ENCODE results near the gene AGBL1. TPM values are rescaled to one million over a fixed set of nuclear protein-coding genes. Genes with fewer than 3 reads are reported as not detected.
A peak's percentile ranks its signal among the peaks of the same experiment; 100 is the strongest.

AGBL1 gene
- total RNA-seq, 1 donor from 2014 or later: 0.76 TPM

DNA sequence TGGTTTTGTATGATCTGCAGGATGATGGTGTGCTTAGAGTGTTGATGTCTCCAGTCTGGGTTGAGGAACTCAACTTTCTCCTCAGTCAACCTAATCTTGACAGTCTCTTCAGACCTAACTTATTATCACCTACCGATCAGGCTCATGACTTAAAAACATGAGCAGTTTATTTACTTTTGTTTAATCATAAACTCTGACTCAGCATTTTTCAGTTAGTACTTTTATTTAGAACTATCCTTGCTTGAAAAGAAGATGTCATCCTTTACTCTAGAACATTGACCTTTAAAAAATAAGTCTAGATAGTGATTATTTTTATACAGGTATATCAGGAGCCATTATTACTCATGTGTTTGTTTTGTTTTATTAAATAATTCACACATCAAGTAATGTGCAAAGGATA is 414.8 kb downstream of the AGBL1 start:
- no peaks in the 10 kb centered on the region for H3K9me3 Mint-ChIP-seq (ENCODE audit: unreplicated experiment)
- H3K36me3 Mint-ChIP-seq (ENCODE audit: unreplicated experiment): no peaks in the 10 kb centered on the region
- TF ChIP-seq, protein P1, sequence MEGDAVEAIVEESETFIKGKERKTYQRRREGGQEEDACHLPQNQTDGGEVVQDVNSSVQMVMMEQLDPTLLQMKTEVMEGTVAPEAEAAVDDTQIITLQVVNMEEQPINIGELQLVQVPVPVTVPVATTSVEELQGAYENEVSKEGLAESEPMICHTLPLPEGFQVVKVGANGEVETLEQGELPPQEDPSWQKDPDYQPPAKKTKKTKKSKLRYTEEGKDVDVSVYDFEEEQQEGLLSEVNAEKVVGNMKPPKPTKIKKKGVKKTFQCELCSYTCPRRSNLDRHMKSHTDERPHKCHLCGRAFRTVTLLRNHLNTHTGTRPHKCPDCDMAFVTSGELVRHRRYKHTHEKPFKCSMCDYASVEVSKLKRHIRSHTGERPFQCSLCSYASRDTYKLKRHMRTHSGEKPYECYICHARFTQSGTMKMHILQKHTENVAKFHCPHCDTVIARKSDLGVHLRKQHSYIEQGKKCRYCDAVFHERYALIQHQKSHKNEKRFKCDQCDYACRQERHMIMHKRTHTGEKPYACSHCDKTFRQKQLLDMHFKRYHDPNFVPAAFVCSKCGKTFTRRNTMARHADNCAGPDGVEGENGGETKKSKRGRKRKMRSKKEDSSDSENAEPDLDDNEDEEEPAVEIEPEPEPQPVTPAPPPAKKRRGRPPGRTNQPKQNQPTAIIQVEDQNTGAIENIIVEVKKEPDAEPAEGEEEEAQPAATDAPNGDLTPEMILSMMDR (IDR thresholded peaks at IDR 0.05; ENCODE audit: partially characterized antibody, unreplicated experiment): no peak

DNA sequence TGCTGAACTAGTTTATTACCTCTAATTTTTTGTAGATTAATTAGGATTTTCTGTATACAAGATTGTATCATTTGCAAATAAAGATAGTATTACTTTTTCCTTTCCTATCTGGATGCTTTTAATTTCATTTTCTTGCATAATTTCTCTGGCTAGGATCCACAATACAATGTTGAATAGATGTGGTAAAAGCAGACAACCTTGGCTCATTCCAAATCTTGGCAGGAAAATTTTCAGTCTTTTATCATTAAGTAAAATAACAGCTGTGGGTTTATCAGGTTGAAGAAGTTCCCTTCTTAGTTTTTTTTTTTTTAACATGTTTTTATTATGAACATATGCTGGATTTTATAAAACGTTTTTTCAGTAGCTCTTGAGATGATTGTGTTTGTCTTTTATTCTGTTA is 422.6 kb downstream of the AGBL1 start:
- H3K4me3 Mint-ChIP-seq (ENCODE audit: unreplicated experiment): no peak overlapping the region
- H3K36me3 Mint-ChIP-seq (ENCODE audit: unreplicated experiment): no peaks in the 10 kb centered on the region
- no peaks in the 10 kb centered on the region for H3K9me3 Mint-ChIP-seq (ENCODE audit: unreplicated experiment)
- no peak overlapping the region for H3K27ac Mint-ChIP-seq (ENCODE audit: unreplicated experiment)
- DNase-seq: no peak
- H3K27me3 Mint-ChIP-seq (ENCODE audit: unreplicated experiment): no peaks in the 10 kb centered on the region
- TF ChIP-seq, protein P1 (IDR thresholded peaks at IDR 0.05; ENCODE audit: partially characterized antibody, unreplicated experiment): no peak
- H3K4me1 Mint-ChIP-seq (ENCODE audit: low read depth, unreplicated experiment): peaks cover 7% of the 10 kb centered on the region

More for the DNA sequence above, 414.8 kb downstream of the AGBL1 start:
- H3K27ac Mint-ChIP-seq (ENCODE audit: unreplicated experiment): no peak overlapping the region
- DNase-seq: no peak
- no peaks in the 10 kb centered on the region for H3K27me3 Mint-ChIP-seq (ENCODE audit: unreplicated experiment)
- H3K4me1 Mint-ChIP-seq (ENCODE audit: low read depth, unreplicated experiment): peaks cover 3% of the 10 kb centered on the region
- H3K4me3 Mint-ChIP-seq (ENCODE audit: unreplicated experiment): no peak overlapping the region

DNA sequence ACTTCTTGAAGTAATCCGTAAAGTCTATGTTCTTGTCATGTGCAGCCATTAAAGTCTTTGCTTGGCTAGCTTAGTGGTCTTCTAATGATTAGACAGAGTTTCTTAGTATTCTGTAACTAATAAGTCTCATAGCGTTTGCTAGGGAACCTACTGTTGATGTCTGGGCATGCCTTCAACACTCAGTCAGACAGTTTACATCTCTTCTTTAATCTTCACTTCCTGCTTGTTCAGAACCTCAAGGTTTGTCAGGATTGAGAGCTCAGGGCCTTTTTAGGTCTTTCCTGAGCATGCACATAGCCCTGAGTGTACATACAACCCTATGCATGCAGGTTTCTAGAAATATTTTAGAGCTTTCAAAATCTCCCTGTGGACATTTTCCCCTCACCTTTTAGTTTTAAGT is 426.3 kb downstream of the AGBL1 start:
- Mint-ChIP-seq H3K4me3 (ENCODE audit: unreplicated experiment) (no peak overlapping the region), H3K4me1 (ENCODE audit: low read depth, unreplicated experiment) (peaks cover 7% of the 10 kb centered on the region), H3K27ac (ENCODE audit: unreplicated experiment) (peak overlapping the region; percentile 54), H3K9me3 (ENCODE audit: unreplicated experiment) (no peaks in the 10 kb centered on the region), H3K36me3 (ENCODE audit: unreplicated experiment) (no peaks in the 10 kb centered on the region), H3K27me3 (ENCODE audit: unreplicated experiment) (no peaks in the 10 kb centered on the region)
- TF ChIP-seq, protein P1 (IDR thresholded peaks at IDR 0.05; ENCODE audit: partially characterized antibody, unreplicated experiment): no peak
- no peak for DNase-seq

DNA sequence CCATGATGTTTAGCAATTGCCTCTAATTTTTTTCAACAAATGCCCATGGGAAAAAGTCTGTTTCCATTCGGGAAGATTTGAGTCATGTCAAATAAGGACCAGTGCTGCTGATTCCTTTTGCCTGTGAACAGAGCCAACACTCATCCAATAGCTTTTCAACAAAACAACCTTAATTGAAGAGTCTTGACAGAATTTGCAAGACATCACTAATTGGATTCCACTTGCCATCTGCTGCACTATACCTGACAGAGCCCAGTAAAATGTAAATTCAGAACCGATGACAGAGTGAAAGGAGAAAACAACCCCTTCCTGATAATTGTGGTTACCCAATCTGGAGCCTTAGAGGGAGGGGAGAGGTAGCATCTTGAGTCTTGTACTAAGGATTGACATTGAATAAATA is 426.7 kb downstream of the AGBL1 start:
- H3K36me3 Mint-ChIP-seq (ENCODE audit: unreplicated experiment): no peaks in the 10 kb centered on the region
- H3K27ac Mint-ChIP-seq (ENCODE audit: unreplicated experiment): peak overlapping the region; percentile 62
- TF ChIP-seq, protein P1 (IDR thresholded peaks at IDR 0.05; ENCODE audit: partially characterized antibody, unreplicated experiment): no peak
- H3K4me1 Mint-ChIP-seq (ENCODE audit: low read depth, unreplicated experiment): peaks cover 7% of the 10 kb centered on the region
- H3K9me3 Mint-ChIP-seq (ENCODE audit: unreplicated experiment): no peaks in the 10 kb centered on the region
- H3K4me3 Mint-ChIP-seq (ENCODE audit: unreplicated experiment): no peak overlapping the region
- no peak for DNase-seq
- H3K27me3 Mint-ChIP-seq (ENCODE audit: unreplicated experiment): no peaks in the 10 kb centered on the region

DNA sequence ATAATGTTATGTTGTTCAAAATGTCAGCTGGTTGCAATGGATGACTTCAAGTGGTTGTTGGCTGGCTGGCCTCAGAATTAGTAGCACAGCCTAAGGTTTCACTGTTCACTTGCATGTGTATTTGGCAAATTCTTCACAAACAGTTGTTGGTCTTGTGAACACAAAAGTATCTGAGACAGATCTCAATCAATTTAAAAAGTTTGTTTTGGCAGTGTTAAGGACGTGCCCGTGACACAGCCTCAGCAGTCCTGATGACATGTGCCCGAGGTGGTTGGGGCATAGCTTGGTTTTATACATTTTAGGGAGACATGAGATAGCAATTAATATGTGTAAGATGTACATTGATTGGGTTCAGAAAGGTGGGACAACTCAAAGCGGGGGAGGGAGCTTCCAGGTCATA is 436.0 kb downstream of the AGBL1 start:
- H3K4me3 Mint-ChIP-seq (ENCODE audit: unreplicated experiment): no peak overlapping the region
- H3K4me1 Mint-ChIP-seq (ENCODE audit: low read depth, unreplicated experiment): no peaks in the 10 kb centered on the region
- TF ChIP-seq, protein P1 (IDR thresholded peaks at IDR 0.05; ENCODE audit: partially characterized antibody, unreplicated experiment): no peak
- no peaks in the 10 kb centered on the region for H3K27me3 Mint-ChIP-seq (ENCODE audit: unreplicated experiment)
- H3K27ac Mint-ChIP-seq (ENCODE audit: unreplicated experiment): no peak overlapping the region
- H3K9me3 Mint-ChIP-seq (ENCODE audit: unreplicated experiment): no peaks in the 10 kb centered on the region
- no peaks in the 10 kb centered on the region for H3K36me3 Mint-ChIP-seq (ENCODE audit: unreplicated experiment)
- no peak for DNase-seq
